ENCODE measurements around the gene C9.
"Not testable (repeated sequence)": the region's sequence is repeated elsewhere in the genome, so short reads cannot be mapped to it uniquely, and the experiment has no call there.

C9 gene

GRCh38 chr5:39371367-39371635 is 7.0 kb upstream of the C9 start:
- no peak for DNase-seq (ENCODE audit: low read depth in 2 of 2)

- DNase-seq (ENCODE audit: low read depth in 2 of 2), result no peak
Observed at GRCh38 chr5:39370555-39371366, 6.5 kb upstream of the C9 start.

GRCh38 chr5:39369123-39369815 is 5.0 kb upstream of the C9 start:
- DNase-seq (ENCODE audit: low read depth in 2 of 2), result no peak

- DNase-seq (ENCODE audit: low read depth in 2 of 2), result no peak
Observed at GRCh38 chr5:39368116-39368515, 3.8 kb upstream of the C9 start.

GRCh38 chr5:39367711-39368110 is 3.4 kb upstream of the C9 start:
- DNase-seq (ENCODE audit: low read depth in 2 of 2), result no peak

GRCh38 chr5:39363217-39363616 is 1.1 kb downstream of the C9 start:
- no peak for DNase-seq (ENCODE audit: low read depth in 2 of 2)

GRCh38 chr5:39362646-39363045 is 1.6 kb downstream of the C9 start:
- no peak for DNase-seq (ENCODE audit: low read depth in 2 of 2)

GRCh38 chr5:39361306-39361705 is 3.0 kb downstream of the C9 start:
- no peak for DNase-seq (ENCODE audit: low read depth in 2 of 2)

- no peak for DNase-seq (ENCODE audit: low read depth in 2 of 2)
Observed at GRCh38 chr5:39360471-39361111, 3.7 kb downstream of the C9 start.

- no peak for DNase-seq (ENCODE audit: low read depth in 2 of 2)
Observed at GRCh38 chr5:39356263-39356662, 8.0 kb downstream of the C9 start.

- no peak for DNase-seq (ENCODE audit: low read depth in 2 of 2)
Observed at GRCh38 chr5:39355324-39355723, 9.0 kb downstream of the C9 start.

- DNase-seq (ENCODE audit: low read depth in 2 of 2), result no peak
Observed at GRCh38 chr5:39353717-39354399, 10.4 kb downstream of the C9 start.

- DNase-seq (ENCODE audit: low read depth in 2 of 2), result no peak
Observed at GRCh38 chr5:39352951-39353350, 11.3 kb downstream of the C9 start.

- DNase-seq (ENCODE audit: low read depth in 2 of 2), result no peak
Observed at GRCh38 chr5:39352170-39352569, 12.1 kb downstream of the C9 start.

- DNase-seq (ENCODE audit: low read depth in 2 of 2), result no peak
Observed at GRCh38 chr5:39349484-39349883, 14.8 kb downstream of the C9 start.

GRCh38 chr5:39342460-39342859 is 21.8 kb downstream of the C9 start:
- no peak for DNase-seq (ENCODE audit: low read depth in 2 of 2)

GRCh38 chr5:39341896-39342295 is 22.4 kb downstream of the C9 start:
- no peak for DNase-seq (ENCODE audit: low read depth in 2 of 2)

GRCh38 chr5:39340506-39340905 is 23.8 kb downstream of the C9 start:
- no peak for DNase-seq (ENCODE audit: low read depth in 2 of 2)

- no peak for DNase-seq (ENCODE audit: low read depth in 2 of 2)
Observed at GRCh38 chr5:39337252-39337915, 26.9 kb downstream of the C9 start.

- DNase-seq (ENCODE audit: low read depth in 2 of 2), result not testable (repeated sequence)
Observed at GRCh38 chr5:39334296-39334695, 30.0 kb downstream of the C9 start.

- no peak for DNase-seq (ENCODE audit: low read depth in 2 of 2)
Observed at GRCh38 chr5:39333104-39333503, 31.2 kb downstream of the C9 start.

- no peak for DNase-seq (ENCODE audit: low read depth in 2 of 2)
Observed at GRCh38 chr5:39331861-39332381, 32.4 kb downstream of the C9 start.
